WTC11 (cell line): ENCODE measurements around the gene ABHD12. TPM values are rescaled to one million over a fixed set of nuclear protein-coding genes. Genes with fewer than 3 reads are reported as not detected.

Experiments used
- ATAC-seq: fragments of 200-7000 bp; cut with Tn5 transposase; 2 replicates; pipeline ENCODE4 v1.10.0; 2021; ENCODE audit warnings: mild to moderate bottlenecking, moderate library complexity
- CTCF ChIA-PET: fragments of 300-600 bp; sonication (Branson Sonifier 250); formaldehyde crosslinking; loops from one replicate; lab custom pipeline; 2021; ENCODE audit warnings: antibody characterized with exemption; lab: Charles Lee
- POLR2A ChIA-PET: fragments of 350-600 bp; sonication (Branson Sonifier 250); formaldehyde crosslinking; loops from one replicate; lab custom pipeline; 2021; ENCODE audit warnings: antibody characterized with exemption; lab: Charles Lee
- DNase-seq: peaks from one replicate; pipeline ENCODE4 v3.0.0; 2021; ENCODE audit warnings: low spot score
- H3K27ac Mint-ChIP-seq: 2 replicates; pipeline ENCODE4 v1.8.0; 2021; ENCODE audit warnings: mixed read lengths
- H3K27me3 Mint-ChIP-seq: 2 replicates; pipeline ENCODE4 v1.8.0; 2021; ENCODE audit warnings: low read depth, mild to moderate bottlenecking, moderate library complexity, mixed read lengths
- H3K36me3 Mint-ChIP-seq: 2 replicates; pipeline ENCODE4 v1.8.0; 2021; ENCODE audit warnings: mixed read lengths
- H3K4me1 Mint-ChIP-seq: 2 replicates; pipeline ENCODE4 v1.8.0; 2022; ENCODE audit warnings: mixed read lengths
- H3K4me3 Mint-ChIP-seq: 2 replicates; pipeline ENCODE4 v1.8.0; 2021; ENCODE audit warnings: mild to moderate bottlenecking, moderate library complexity, mixed read lengths
- H3K9me3 Mint-ChIP-seq: 2 replicates; pipeline ENCODE4 v1.8.0; 2021; ENCODE audit warnings: mixed read lengths
- CREB1 ChIP-seq: sonication (generic); formaldehyde crosslinking; IDR thresholded peaks from 2 replicates; pipeline ENCODE4 v1.8.0; 2023; ENCODE audit warnings: mild to moderate bottlenecking, missing genetic modification reagents
- ESRRA ChIP-seq: sonication (generic); formaldehyde crosslinking; IDR thresholded peaks from 2 replicates; pipeline ENCODE4 v1.8.1; 2022; ENCODE audit warnings: mild to moderate bottlenecking, missing genetic modification reagents, borderline replicate concordance
- GTF2I ChIP-seq: fragments of 250-450 bp; sonication (Bioruptor Pico); conservative IDR thresholded peaks from 2 replicates; pipeline ENCODE4 v1.4.0; 2021; ENCODE audit warnings: mild to moderate bottlenecking
- HMGXB4 ChIP-seq: sonication (generic); formaldehyde crosslinking; IDR thresholded peaks from 2 replicates; pipeline ENCODE4 v1.8.1; 2023; ENCODE audit warnings: mild to moderate bottlenecking, moderate library complexity, missing genetic modification reagents
- JAZF1 ChIP-seq: fragments of 250-450 bp; sonication (Bioruptor Pico); IDR thresholded peaks from 2 replicates; pipeline ENCODE4 v1.9.0; 2021; ENCODE audit warnings: moderate library complexity, mild to moderate bottlenecking, inconsistent platforms
- KAT7 ChIP-seq: sonication (generic); formaldehyde crosslinking; IDR thresholded peaks from 2 replicates; pipeline ENCODE4 v1.8.1; 2023; ENCODE audit warnings: missing genetic modification reagents, mild to moderate bottlenecking, borderline replicate concordance
- NFE2L1 ChIP-seq: sonication (generic); formaldehyde crosslinking; IDR thresholded peaks from 2 replicates; pipeline ENCODE4 v1.8.1; 2023; ENCODE audit warnings: missing genetic modification reagents
- NFYB ChIP-seq: sonication (generic); formaldehyde crosslinking; conservative IDR thresholded peaks from 2 replicates; pipeline ENCODE4 v1.8.0; 2022; ENCODE audit warnings: low read depth, missing genetic modification reagents
- PREB ChIP-seq: sonication (generic); formaldehyde crosslinking; IDR thresholded peaks from 2 replicates; pipeline ENCODE4 v1.8.1; 2022; ENCODE audit warnings: mild to moderate bottlenecking, missing genetic modification reagents, moderate library complexity, borderline replicate concordance
- RORB ChIP-seq: fragments of 250-450 bp; sonication (Bioruptor Pico); IDR thresholded peaks from 2 replicates; pipeline ENCODE4 v1.9.0; 2021; ENCODE audit warnings: mild to moderate bottlenecking
- TP53 ChIP-seq: sonication (generic); formaldehyde crosslinking; IDR thresholded peaks from 2 replicates; pipeline ENCODE4 v1.8.1; 2023; ENCODE audit warnings: mild to moderate bottlenecking, missing genetic modification reagents
- ZBTB43 ChIP-seq: sonication (generic); formaldehyde crosslinking; IDR thresholded peaks from 2 replicates; pipeline ENCODE4 v1.8.1; 2023; ENCODE audit warnings: mild to moderate bottlenecking, missing genetic modification reagents
- ZMAT4 ChIP-seq: fragments of 250-450 bp; sonication (Bioruptor Pico); IDR thresholded peaks from 2 replicates; pipeline ENCODE4 v1.9.0; 2021; ENCODE audit warnings: mild to moderate bottlenecking
- ZNF121 ChIP-seq: sonication (generic); formaldehyde crosslinking; IDR thresholded peaks from 2 replicates; pipeline ENCODE4 v1.8.0; 2023; ENCODE audit warnings: missing genetic modification reagents
- ZNF425 ChIP-seq: fragments of 250-450 bp; sonication (Bioruptor Pico); conservative IDR thresholded peaks from 2 replicates; pipeline ENCODE4 v1.9.0; 2021; ENCODE audit warnings: mild to moderate bottlenecking
- total RNA-seq: library from RNA; stranded (reverse); gene quantifications from 3 replicates; pipeline ENCODE4 v1.2.3, GENCODE V29; 2021
- TF ChIP-seq, protein P1 (sequence below): sonication (generic); formaldehyde crosslinking; IDR thresholded peaks from 2 replicates; pipeline ENCODE4 v1.8.1; 2022; ENCODE audit warnings: missing genetic modification reagents, borderline replicate concordance
- TF ChIP-seq, protein P2 (sequence below): sonication (generic); formaldehyde crosslinking; IDR thresholded peaks from 2 replicates; pipeline ENCODE4 v1.8.1; 2022; ENCODE audit warnings: low read depth, missing genetic modification reagents, borderline replicate concordance
- TF ChIP-seq, protein P3 (sequence below): sonication (generic); formaldehyde crosslinking; IDR thresholded peaks from 2 replicates; pipeline ENCODE4 v1.8.1; 2023; ENCODE audit warnings: mild to moderate bottlenecking, missing genetic modification reagents, moderate library complexity

Gene ABHD12
- total RNA-seq, 1 experiment from 2014 or later = 63.1 TPM

DNA sequence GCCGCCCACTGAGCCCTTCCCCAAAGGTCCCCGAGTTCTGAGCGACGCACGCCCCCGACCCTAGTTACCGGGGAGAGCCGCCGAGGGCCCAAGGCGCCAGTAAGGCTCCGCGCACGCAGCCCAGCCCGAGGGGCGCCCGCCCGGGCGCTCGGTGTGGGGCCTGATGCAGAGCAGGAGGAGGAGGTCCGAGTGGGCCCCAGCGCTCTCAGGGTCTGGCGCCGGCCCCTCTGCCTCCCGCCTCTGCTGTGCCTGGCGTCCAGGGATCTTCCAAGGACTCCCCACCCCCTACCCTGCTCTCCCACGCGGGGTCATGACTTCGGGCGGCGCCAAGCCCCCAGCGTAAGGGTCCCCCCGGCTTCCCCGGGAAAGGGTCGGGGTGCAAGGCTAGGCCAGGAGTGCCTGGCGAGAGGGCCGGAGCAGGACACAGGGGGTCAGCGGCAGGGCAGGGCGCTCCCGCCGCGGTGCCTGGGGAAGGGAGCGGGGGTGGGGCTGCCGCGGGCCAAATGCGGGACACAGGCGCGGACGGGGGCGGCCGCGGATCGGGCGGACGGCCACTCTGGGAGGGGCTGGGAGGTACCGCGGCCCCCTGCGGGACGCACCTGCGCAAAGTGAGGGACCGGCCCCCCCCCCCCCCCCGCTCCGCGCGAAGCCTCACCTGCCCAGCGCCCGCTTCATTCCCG is 637 bp downstream of the ABHD12 start (continued):
- TF ChIP-seq PREB = 0 out of 2 replicates have a peak, but pooled peaks have one; percentile 10

DNA sequence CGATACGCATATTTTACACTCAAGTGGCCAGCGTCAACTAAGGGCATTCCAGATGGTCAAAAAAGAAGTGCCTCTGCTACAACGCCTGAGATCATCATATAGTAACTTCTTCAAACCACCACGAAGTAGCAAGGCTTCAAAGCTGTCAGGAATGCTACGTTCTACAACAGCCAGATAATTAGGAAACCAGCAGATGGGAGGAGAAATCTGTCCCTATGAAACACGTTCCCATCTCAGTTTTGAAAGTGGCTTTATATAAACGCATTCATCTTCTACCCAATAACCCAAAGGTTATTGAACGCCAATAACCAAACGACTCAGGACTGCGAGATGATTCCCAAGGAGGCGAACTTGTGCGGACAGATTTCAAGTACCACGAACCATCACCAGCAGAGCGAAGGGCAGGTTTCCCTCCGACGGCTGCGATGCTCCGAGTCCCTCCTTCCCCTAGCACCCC is 1.2 kb downstream of the ABHD12 start:
- POLR2A ChIA-PET = no interaction called here
- DNase-seq (no peak), ATAC-seq (no peak)
- peaks cover 15% of the 10 kb centered on the region for H3K4me1 Mint-ChIP-seq
- H3K27ac Mint-ChIP-seq = peak overlapping the region; percentile 75
- peaks cover 4% of the 10 kb centered on the region; the same call in 1 of the 2 replicates for H3K9me3 Mint-ChIP-seq
- TF ChIP-seq, protein P1, sequence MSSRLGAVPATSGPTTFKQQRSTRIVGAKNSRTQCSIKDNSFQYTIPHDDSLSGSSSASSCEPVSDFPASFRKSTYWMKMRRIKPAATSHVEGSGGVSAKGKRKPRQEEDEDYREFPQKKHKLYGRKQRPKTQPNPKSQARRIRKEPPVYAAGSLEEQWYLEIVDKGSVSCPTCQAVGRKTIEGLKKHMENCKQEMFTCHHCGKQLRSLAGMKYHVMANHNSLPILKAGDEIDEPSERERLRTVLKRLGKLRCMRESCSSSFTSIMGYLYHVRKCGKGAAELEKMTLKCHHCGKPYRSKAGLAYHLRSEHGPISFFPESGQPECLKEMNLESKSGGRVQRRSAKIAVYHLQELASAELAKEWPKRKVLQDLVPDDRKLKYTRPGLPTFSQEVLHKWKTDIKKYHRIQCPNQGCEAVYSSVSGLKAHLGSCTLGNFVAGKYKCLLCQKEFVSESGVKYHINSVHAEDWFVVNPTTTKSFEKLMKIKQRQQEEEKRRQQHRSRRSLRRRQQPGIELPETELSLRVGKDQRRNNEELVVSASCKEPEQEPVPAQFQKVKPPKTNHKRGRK (CRISPR knock-in tag) = no peak
- no peak for TF ChIP-seq ZBTB43
- TF ChIP-seq CREB1 (CRISPR knock-in tag) = no peak
- no peak for TF ChIP-seq ZNF121 (CRISPR knock-in tag)
- TF ChIP-seq KAT7 = no peak
- TF ChIP-seq NFYB = no peak
- TF ChIP-seq ESRRA (CRISPR knock-in tag) = no peak
- TF ChIP-seq TP53 (CRISPR knock-in tag) = no peak
- no peak for TF ChIP-seq GTF2I (CRISPR knock-in tag)
- peaks cover 15% of the 10 kb centered on the region for H3K36me3 Mint-ChIP-seq
- H3K4me3 Mint-ChIP-seq = peak overlapping the region; percentile 86
- no peaks in the 10 kb centered on the region for H3K27me3 Mint-ChIP-seq
- CTCF ChIA-PET = interaction anchor here (1.1 to 1.2 kb wide), 3 partner anchors 18 to 93 kb away, joined by 3 to 4 read pairs (median 4); partner anchors contain the start of gene GINS1

DNA sequence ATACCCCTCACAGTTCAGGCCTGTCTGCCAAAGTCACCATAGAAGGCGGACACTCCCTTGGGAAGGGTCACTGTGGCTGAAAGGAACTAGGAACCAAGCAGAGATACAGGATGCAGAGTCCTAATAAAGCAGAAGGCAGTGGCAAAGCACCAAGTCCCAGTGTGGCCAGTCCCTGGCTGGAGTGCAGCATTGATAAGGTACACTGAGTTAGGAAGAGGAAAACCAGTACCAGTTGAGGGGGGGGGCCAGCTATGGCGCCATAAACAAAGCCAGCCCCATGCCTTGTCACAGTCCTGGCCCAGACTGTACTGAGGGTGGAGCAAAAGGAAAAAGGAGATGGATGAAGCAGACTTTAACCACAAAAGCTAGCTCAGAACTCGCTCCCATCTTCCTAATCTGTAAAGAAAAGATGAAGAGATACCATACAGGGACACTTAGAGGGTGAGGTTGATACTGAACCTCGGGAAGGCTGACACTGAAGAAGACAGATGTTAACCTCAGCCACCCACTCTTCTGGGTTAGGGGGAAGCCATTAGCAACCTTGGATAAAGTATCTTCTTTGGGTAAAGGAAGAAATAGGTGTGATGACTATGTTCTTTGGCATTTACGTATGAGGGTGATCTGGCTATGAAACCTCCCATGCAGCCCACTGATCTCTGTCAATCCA is 7.8 kb downstream of the ABHD12 start:
- peaks cover 3% of the 10 kb centered on the region; the same call in 1 of the 2 replicates for H3K4me1 Mint-ChIP-seq
- ATAC-seq (no peak), DNase-seq (no peak)
- peaks cover 11% of the 10 kb centered on the region for H3K36me3 Mint-ChIP-seq
- H3K27ac Mint-ChIP-seq = peak overlapping the region; percentile 53
- no peaks in the 10 kb centered on the region for H3K27me3 Mint-ChIP-seq
- CTCF ChIA-PET = no interaction called here
- peaks cover 4% of the 10 kb centered on the region; the same call in 1 of the 2 replicates for H3K9me3 Mint-ChIP-seq
- POLR2A ChIA-PET = interaction anchor here (0.6 kb wide), 1 partner anchor 15 kb away, joined by 3 read pairs; no protein-coding TSS in a partner anchor
- TF ChIP-seq HMGXB4 (CRISPR knock-in tag) = no peak
- no peak for TF ChIP-seq ZNF425 (CRISPR knock-in tag)
- no peak for TF ChIP-seq NFE2L1
- no peak for TF ChIP-seq ZMAT4 (CRISPR knock-in tag)
- TF ChIP-seq RORB (CRISPR knock-in tag) = no peak
- TF ChIP-seq, protein P2, sequence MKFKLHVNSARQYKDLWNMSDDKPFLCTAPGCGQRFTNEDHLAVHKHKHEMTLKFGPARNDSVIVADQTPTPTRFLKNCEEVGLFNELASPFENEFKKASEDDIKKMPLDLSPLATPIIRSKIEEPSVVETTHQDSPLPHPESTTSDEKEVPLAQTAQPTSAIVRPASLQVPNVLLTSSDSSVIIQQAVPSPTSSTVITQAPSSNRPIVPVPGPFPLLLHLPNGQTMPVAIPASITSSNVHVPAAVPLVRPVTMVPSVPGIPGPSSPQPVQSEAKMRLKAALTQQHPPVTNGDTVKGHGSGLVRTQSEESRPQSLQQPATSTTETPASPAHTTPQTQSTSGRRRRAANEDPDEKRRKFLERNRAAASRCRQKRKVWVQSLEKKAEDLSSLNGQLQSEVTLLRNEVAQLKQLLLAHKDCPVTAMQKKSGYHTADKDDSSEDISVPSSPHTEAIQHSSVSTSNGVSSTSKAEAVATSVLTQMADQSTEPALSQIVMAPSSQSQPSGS = no peak
- no peak for TF ChIP-seq JAZF1 (CRISPR knock-in tag)
- TF ChIP-seq, protein P3, sequence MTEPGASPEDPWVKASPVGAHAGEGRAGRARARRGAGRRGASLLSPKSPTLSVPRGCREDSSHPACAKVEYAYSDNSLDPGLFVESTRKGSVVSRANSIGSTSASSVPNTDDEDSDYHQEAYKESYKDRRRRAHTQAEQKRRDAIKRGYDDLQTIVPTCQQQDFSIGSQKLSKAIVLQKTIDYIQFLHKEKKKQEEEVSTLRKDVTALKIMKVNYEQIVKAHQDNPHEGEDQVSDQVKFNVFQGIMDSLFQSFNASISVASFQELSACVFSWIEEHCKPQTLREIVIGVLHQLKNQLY (CRISPR knock-in tag) = no peak
- no peak overlapping the region for H3K4me3 Mint-ChIP-seq
